NB4 (cell line): ENCODE data around the gene USP46.

ENCODE experiments used
- POLR2A ChIP-seq: IDR thresholded peaks from 2 replicates; pipeline ENCODE4 v1.6.1; 2011; ENCODE audit warnings: mild to moderate bottlenecking; ENCODE audit not compliant: insufficient read length; ENCODE audit errors: extremely low read depth
- TF ChIP-seq, protein P1 (sequence below): IDR thresholded peaks from one replicate; pipeline ENCODE4 v1.5.1; 2012; ENCODE audit warnings: low read depth, low read length

DNA sequence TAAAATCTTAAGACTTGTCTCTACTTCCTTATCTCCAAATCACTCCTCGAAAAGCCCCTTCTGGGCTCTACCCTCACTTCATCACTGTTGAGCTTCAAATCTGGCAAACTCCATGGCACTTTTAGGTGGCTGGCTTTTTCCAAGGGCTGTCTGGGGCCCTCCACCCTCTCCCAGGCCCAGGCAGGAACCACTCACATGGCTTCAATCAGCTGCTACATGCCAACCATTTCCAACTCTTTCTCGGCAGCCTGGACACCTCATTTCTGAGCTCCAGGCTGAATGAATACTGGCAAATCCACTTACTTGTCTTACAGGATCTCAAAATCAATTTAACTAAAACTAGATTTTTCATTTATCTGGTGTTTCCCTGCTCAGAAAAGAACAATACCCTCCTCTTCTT is 22.0 kb downstream of the USP46 start:
- TF ChIP-seq, protein P1, sequence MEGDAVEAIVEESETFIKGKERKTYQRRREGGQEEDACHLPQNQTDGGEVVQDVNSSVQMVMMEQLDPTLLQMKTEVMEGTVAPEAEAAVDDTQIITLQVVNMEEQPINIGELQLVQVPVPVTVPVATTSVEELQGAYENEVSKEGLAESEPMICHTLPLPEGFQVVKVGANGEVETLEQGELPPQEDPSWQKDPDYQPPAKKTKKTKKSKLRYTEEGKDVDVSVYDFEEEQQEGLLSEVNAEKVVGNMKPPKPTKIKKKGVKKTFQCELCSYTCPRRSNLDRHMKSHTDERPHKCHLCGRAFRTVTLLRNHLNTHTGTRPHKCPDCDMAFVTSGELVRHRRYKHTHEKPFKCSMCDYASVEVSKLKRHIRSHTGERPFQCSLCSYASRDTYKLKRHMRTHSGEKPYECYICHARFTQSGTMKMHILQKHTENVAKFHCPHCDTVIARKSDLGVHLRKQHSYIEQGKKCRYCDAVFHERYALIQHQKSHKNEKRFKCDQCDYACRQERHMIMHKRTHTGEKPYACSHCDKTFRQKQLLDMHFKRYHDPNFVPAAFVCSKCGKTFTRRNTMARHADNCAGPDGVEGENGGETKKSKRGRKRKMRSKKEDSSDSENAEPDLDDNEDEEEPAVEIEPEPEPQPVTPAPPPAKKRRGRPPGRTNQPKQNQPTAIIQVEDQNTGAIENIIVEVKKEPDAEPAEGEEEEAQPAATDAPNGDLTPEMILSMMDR: no peak
- no peak for TF ChIP-seq POLR2A
